ENCODE data around the gene GDA.

GDA gene

DNA sequence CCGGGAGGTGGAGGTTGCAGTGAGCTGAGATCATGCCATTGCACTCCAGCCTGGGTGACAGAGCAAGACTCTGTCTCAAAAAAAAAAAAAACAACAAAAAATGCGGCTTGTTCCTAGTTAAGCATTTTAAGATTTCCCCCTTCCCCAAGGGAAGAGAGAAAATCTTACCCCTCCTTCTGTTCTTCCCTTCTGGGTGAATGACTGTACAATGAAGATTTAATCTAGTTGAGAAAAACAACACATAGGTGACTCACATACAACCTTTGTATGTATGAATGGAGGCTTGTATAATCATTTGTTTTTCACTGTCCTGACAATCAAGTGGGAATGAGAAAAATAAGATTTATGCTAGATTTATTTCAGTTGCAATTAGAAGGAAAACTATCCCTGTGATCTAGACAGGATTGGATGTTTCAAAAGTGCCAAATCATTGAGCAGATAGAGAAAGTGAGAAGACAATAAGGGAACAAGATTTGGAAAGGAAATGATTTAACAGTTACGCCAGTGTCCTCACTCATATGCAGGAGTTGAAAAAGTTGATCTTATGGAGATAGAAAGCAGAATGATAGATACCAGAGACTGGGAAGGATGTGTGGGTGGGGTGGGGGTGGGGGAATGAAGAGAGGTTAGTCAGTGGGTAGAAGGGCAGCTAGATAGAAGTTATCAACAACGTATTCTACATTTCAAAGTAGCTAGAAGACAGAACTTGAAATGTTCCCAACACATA lies 16.7 kb downstream of the GDA start:
- Histone ChIP-seq H3K27ac (ENCODE audit: low read depth, low read length) (no peak overlapping the region), H3K36me3 (ENCODE audit: control insufficient read depth in 1 of 2, insufficient read depth in 2 of 2, low read length in 2 of 2) (peaks cover 15 to 21% of the 10 kb centered on the region in 2 donors), H3K4me3 (ENCODE audit: low read depth in 1 of 2, low read length in 2 of 2) (no peak overlapping the region), H3K27me3 (ENCODE audit: control insufficient read depth in 1 of 2, insufficient read depth in 2 of 2, low read length in 2 of 2) (no peaks in the 10 kb centered on the region), H3K4me1 (ENCODE audit: control insufficient read depth in 1 of 2, insufficient read depth in 2 of 2, low read length in 2 of 2) (no peaks in the 10 kb centered on the region), H3K9ac (ENCODE audit: low read depth in 1 of 2, low read length in 2 of 2) (no peak overlapping the region), H3K9me3 (ENCODE audit: control insufficient read depth in 1 of 2, low read length in 2 of 2) (no peaks in the 10 kb centered on the region)

DNA sequence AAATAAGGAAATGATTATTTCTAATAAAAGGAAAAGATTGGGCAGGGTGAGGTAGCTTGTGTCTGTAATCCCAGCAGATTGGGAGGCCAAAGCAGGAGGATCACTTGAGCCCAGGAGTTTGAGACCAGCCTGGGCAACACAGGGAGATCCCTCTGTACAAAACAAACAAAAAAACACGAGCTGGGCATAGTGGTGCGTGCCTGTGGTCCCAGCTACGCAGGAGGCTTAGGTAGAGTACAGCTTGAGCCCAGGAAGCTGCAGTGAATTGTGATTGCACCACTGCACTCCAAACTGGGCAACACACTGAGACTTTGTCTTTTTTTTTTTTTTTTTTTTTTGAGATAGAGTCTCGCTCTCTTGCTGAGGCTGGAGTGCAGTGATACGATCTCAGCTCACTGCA lies 18.8 kb downstream of the GDA start:
- Histone ChIP-seq H3K4me1 (ENCODE audit: control insufficient read depth in 1 of 2, insufficient read depth in 2 of 2, low read length in 2 of 2) (no peaks in the 10 kb centered on the region), H3K27me3 (ENCODE audit: control insufficient read depth in 1 of 2, insufficient read depth in 2 of 2, low read length in 2 of 2) (no peaks in the 10 kb centered on the region), H3K36me3 (ENCODE audit: control insufficient read depth in 1 of 2, insufficient read depth in 2 of 2, low read length in 2 of 2) (peaks cover 7 to 18% of the 10 kb centered on the region in 2 donors), H3K27ac (ENCODE audit: low read depth, low read length) (no peak overlapping the region), H3K9me3 (ENCODE audit: control insufficient read depth in 1 of 2, low read length in 2 of 2) (no peaks in the 10 kb centered on the region), H3K9ac (ENCODE audit: low read depth in 1 of 2, low read length in 2 of 2) (no peak overlapping the region), H3K4me3 (ENCODE audit: low read depth in 1 of 2, low read length in 2 of 2) (no peak overlapping the region)

DNA sequence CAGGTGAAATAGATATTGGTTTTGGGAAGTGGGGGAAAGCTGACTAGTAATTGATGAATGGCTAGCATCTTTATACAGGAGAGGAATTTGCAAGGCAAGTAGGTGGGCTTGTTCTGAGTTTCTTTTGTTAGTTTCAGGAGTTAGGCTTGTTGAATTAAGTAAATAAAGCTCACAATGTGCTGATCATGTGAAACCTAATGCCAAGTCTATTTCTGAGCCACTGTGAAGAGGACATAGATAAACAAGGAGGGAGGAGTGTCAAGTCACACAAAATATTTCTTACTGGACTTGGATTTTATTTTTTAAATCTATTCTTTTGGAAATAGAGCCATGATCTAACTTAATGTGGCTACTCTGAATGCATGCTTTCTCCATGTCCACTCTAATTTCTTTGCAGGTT lies 19.9 kb downstream of the GDA start:
- Histone ChIP-seq H3K27ac (ENCODE audit: low read depth, low read length) (no peak overlapping the region), H3K4me1 (ENCODE audit: control insufficient read depth in 1 of 2, insufficient read depth in 2 of 2, low read length in 2 of 2) (no peaks in the 10 kb centered on the region), H3K36me3 (ENCODE audit: control insufficient read depth in 1 of 2, insufficient read depth in 2 of 2, low read length in 2 of 2) (peaks cover 11 to 24% of the 10 kb centered on the region in 2 donors), H3K9me3 (ENCODE audit: control insufficient read depth in 1 of 2, low read length in 2 of 2) (no peaks in the 10 kb centered on the region), H3K9ac (ENCODE audit: low read depth in 1 of 2, low read length in 2 of 2) (no peak overlapping the region), H3K4me3 (ENCODE audit: low read depth in 1 of 2, low read length in 2 of 2) (no peak overlapping the region), H3K27me3 (ENCODE audit: control insufficient read depth in 1 of 2, insufficient read depth in 2 of 2, low read length in 2 of 2) (no peaks in the 10 kb centered on the region)

DNA sequence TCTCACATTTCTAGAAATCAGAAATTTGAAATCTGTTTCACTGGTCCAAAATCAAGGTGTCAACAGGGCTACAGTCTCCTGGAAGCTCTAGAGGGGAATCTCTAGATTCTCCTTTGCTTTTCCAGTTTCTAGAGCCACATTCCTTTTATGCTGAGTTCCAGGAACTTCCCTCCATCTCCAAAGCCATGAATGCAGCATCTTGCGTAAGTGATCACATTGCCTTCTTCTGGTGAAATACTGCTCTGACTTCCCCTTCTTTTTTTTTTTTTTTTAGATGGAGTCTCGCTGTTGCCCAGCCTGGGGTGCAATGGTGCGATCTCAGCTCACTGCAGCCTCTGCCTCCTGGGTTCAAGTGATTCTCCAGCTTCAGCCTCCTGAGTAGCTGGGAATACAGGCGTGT lies 23.8 kb downstream of the GDA start:
- H3K36me3 ChIP-seq (ENCODE audit: control insufficient read depth in 1 of 2, insufficient read depth in 2 of 2, low read length in 2 of 2) = peaks cover 11 to 34% of the 10 kb centered on the region in 2 donors
- no peaks in the 10 kb centered on the region for H3K27me3 ChIP-seq (ENCODE audit: control insufficient read depth in 1 of 2, insufficient read depth in 2 of 2, low read length in 2 of 2)
- H3K27ac ChIP-seq (ENCODE audit: low read depth, low read length) = no peak overlapping the region
- H3K9me3 ChIP-seq (ENCODE audit: control insufficient read depth in 1 of 2, low read length in 2 of 2) = no peaks in the 10 kb centered on the region
- H3K4me1 ChIP-seq (ENCODE audit: control insufficient read depth in 1 of 2, insufficient read depth in 2 of 2, low read length in 2 of 2) = no peaks in the 10 kb centered on the region
- no peak overlapping the region for H3K9ac ChIP-seq (ENCODE audit: low read depth in 1 of 2, low read length in 2 of 2)
- H3K4me3 ChIP-seq (ENCODE audit: low read depth in 1 of 2, low read length in 2 of 2) = no peak overlapping the region

DNA sequence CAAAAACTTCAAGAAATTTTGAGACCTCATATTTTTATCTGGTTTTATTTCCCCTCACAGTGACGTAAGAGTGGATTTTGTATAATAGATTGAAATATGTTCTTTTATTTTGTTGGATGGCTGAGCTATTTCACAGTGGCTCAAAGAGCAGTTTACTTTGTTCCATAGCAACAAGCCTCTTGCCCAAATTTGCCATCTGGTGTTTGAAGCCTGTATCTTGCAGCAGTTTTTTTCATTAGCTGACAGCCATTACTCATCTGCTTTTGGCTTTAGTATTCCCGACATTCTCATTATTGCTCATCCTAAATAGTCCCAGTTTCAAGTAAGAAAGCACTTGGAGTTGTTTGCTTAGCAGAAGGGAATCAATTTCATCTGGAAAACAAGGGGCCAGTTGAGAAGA lies 36.3 kb downstream of the GDA start:
- no peak overlapping the region for H3K27ac ChIP-seq (ENCODE audit: low read depth, low read length)
- no peak overlapping the region for H3K4me3 ChIP-seq (ENCODE audit: low read depth in 1 of 2, low read length in 2 of 2)
- H3K36me3 ChIP-seq (ENCODE audit: control insufficient read depth in 1 of 2, insufficient read depth in 2 of 2, low read length in 2 of 2) = peaks cover 0 to 5% of the 10 kb centered on the region in 2 donors
- H3K9me3 ChIP-seq (ENCODE audit: control insufficient read depth in 1 of 2, low read length in 2 of 2) = no peaks in the 10 kb centered on the region
- peaks cover 14 to 26% of the 10 kb centered on the region in 2 donors for H3K4me1 ChIP-seq (ENCODE audit: control insufficient read depth in 1 of 2, insufficient read depth in 2 of 2, low read length in 2 of 2)
- no peak overlapping the region for H3K9ac ChIP-seq (ENCODE audit: low read depth in 1 of 2, low read length in 2 of 2)
- H3K27me3 ChIP-seq (ENCODE audit: control insufficient read depth in 1 of 2, insufficient read depth in 2 of 2, low read length in 2 of 2) = no peaks in the 10 kb centered on the region

DNA sequence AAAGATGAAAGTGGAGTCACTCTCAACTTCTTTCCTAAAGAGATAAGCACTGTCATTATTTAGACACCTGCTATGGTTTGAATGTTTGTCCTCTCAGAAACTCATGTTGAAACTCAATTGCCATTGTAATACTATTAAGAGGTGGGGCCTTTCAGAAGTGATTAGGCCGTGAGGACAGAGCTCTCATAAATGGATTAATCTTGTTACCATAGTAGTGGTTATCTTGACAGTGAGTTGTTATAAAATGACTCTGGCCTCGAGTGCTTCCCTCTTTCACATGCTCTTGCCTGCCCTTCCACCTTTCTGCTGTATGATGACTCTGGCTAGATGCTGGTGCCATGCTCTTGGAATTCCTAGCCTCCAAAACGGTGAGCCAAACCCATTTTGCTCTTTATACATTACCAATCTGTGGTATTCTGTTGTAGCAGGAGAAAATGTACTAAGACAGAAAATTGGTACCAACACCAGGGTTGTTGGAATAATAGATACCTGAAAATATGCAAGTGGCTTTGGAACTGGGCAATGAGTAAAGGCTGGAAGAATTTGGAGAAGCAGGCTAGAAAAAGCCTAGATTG lies 38.0 kb downstream of the GDA start:
- Histone ChIP-seq H3K9me3 (ENCODE audit: control insufficient read depth in 1 of 2, low read length in 2 of 2) (no peaks in the 10 kb centered on the region), H3K4me1 (ENCODE audit: control insufficient read depth in 1 of 2, insufficient read depth in 2 of 2, low read length in 2 of 2) (peaks cover 14 to 26% of the 10 kb centered on the region in 2 donors), H3K4me3 (ENCODE audit: low read depth in 1 of 2, low read length in 2 of 2) (no peak overlapping the region), H3K27me3 (ENCODE audit: control insufficient read depth in 1 of 2, insufficient read depth in 2 of 2, low read length in 2 of 2) (no peaks in the 10 kb centered on the region), H3K27ac (ENCODE audit: low read depth, low read length) (no peak overlapping the region), H3K9ac (ENCODE audit: low read depth in 1 of 2, low read length in 2 of 2) (no peak overlapping the region), H3K36me3 (ENCODE audit: control insufficient read depth in 1 of 2, insufficient read depth in 2 of 2, low read length in 2 of 2) (peaks cover 0 to 1% of the 10 kb centered on the region in 2 donors)

DNA sequence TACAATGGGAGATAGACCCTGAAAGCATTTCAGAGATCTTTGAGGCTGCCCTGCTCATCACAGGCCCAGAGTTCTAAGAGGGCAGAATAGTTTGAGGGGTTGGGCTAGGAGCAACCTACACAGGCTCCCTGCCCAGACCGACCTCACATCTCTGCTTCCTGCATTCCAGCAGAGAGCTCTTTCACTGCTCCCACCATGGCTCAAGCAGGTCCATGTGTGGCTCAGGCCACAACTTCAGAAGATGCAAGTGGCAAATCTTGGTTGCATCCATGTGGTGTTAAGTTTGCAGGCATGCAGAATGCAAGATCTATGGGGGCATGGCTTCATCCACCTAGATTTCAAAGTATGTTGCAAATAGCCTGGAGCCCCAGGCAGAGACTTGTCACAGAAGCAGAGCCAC lies 39.0 kb downstream of the GDA start:
- H3K9ac ChIP-seq (ENCODE audit: low read depth in 1 of 2, low read length in 2 of 2) = no peak overlapping the region
- H3K4me3 ChIP-seq (ENCODE audit: low read depth in 1 of 2, low read length in 2 of 2) = no peak overlapping the region
- no peaks in the 10 kb centered on the region for H3K27me3 ChIP-seq (ENCODE audit: control insufficient read depth in 1 of 2, insufficient read depth in 2 of 2, low read length in 2 of 2)
- peaks cover 14 to 26% of the 10 kb centered on the region in 2 donors for H3K4me1 ChIP-seq (ENCODE audit: control insufficient read depth in 1 of 2, insufficient read depth in 2 of 2, low read length in 2 of 2)
- H3K27ac ChIP-seq (ENCODE audit: low read depth, low read length) = no peak overlapping the region
- no peaks in the 10 kb centered on the region for H3K9me3 ChIP-seq (ENCODE audit: control insufficient read depth in 1 of 2, low read length in 2 of 2)
- no peaks in the 10 kb centered on the region for H3K36me3 ChIP-seq (ENCODE audit: control insufficient read depth in 1 of 2, insufficient read depth in 2 of 2, low read length in 2 of 2)

DNA sequence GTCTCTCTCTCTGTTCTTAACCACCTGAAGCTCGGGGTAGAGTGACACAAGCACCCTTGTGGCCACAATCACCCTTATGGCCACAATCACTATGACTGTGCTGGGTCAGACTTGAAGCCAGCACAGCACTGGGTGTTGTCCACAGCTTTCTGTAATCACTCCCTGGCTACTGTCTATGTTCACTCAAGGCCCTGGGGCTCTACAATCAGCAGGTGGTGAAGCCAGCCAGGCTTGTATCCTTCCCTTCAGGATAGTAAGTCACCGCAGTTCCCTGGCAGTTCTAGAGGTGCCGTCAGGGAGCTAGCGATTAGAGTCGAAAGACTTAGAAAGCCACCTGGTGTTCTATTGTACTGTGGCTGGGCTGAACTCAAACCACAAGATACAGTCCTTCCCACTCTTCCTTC lies 44.2 kb downstream of the GDA start:
- H3K9me3 ChIP-seq (ENCODE audit: control insufficient read depth in 1 of 2, low read length in 2 of 2) = no peaks in the 10 kb centered on the region

DNA sequence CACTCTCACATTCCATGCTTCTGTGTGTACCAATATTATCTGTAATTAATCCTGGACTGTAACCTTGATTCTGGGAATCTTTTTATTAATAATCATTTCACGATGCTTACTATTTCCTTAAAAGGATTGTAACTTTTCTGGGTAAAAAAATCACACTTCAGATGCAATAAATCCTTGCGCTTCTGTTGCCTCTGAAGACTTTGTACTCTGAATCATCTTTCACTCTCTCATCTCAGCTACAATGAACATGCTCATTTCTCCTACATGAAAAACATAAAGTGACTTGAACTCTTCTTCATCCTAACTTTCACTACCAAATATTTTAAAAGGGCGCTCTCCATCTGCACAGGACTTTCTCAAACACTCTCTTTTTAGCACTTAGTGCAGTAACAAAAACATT lies 50.0 kb downstream of the GDA start:
- H3K4me3 ChIP-seq (ENCODE audit: low read depth in 1 of 2, low read length in 2 of 2) = no peak overlapping the region
- no peaks in the 10 kb centered on the region for H3K9me3 ChIP-seq (ENCODE audit: control insufficient read depth in 1 of 2, low read length in 2 of 2)
- no peaks in the 10 kb centered on the region for H3K27me3 ChIP-seq (ENCODE audit: control insufficient read depth in 1 of 2, insufficient read depth in 2 of 2, low read length in 2 of 2)
- H3K4me1 ChIP-seq (ENCODE audit: control insufficient read depth in 1 of 2, insufficient read depth in 2 of 2, low read length in 2 of 2) = peaks cover 6 to 8% of the 10 kb centered on the region in 2 donors
- no peak overlapping the region for H3K27ac ChIP-seq (ENCODE audit: low read depth, low read length)
- peaks cover 5 to 31% of the 10 kb centered on the region in 2 donors for H3K36me3 ChIP-seq (ENCODE audit: control insufficient read depth in 1 of 2, insufficient read depth in 2 of 2, low read length in 2 of 2)
- no peak overlapping the region for H3K9ac ChIP-seq (ENCODE audit: low read depth in 1 of 2, low read length in 2 of 2)

More for the DNA sequence above, 44.2 kb downstream of the GDA start:
- Histone ChIP-seq H3K4me1 (ENCODE audit: control insufficient read depth in 1 of 2, insufficient read depth in 2 of 2, low read length in 2 of 2) (peaks cover 3 to 4% of the 10 kb centered on the region in 2 donors), H3K36me3 (ENCODE audit: control insufficient read depth in 1 of 2, insufficient read depth in 2 of 2, low read length in 2 of 2) (peaks cover 0 to 9% of the 10 kb centered on the region in 2 donors), H3K4me3 (ENCODE audit: low read depth in 1 of 2, low read length in 2 of 2) (no peak overlapping the region), H3K9ac (ENCODE audit: low read depth in 1 of 2, low read length in 2 of 2) (no peak overlapping the region), H3K27me3 (ENCODE audit: control insufficient read depth in 1 of 2, insufficient read depth in 2 of 2, low read length in 2 of 2) (no peaks in the 10 kb centered on the region), H3K27ac (ENCODE audit: low read depth, low read length) (no peak overlapping the region)

DNA sequence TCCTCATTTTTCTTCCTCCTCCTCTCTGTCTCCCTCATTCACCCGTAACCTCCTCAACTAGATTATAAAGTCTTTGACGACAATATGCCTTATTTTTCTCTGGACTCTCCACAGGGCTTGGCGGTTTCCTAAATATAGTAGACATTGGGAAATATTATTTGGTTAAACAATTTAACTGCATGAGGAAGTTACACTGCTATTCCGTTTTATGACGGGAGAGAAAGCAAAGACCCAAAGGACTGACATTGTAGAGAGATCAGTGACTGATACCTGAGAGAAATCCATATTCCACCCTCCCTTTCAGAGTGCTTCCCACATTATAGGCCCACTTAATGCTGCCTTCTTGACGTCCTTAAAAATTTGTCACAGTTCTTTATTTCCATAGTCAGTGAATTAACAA lies 51.2 kb downstream of the GDA start:
- Histone ChIP-seq H3K4me1 (ENCODE audit: control insufficient read depth in 1 of 2, insufficient read depth in 2 of 2, low read length in 2 of 2) (peaks cover 6 to 13% of the 10 kb centered on the region in 2 donors), H3K36me3 (ENCODE audit: control insufficient read depth in 1 of 2, insufficient read depth in 2 of 2, low read length in 2 of 2) (peaks cover 5 to 36% of the 10 kb centered on the region in 2 donors), H3K9ac (ENCODE audit: low read depth in 1 of 2, low read length in 2 of 2) (no peak overlapping the region), H3K27me3 (ENCODE audit: control insufficient read depth in 1 of 2, insufficient read depth in 2 of 2, low read length in 2 of 2) (no peaks in the 10 kb centered on the region), H3K27ac (ENCODE audit: low read depth, low read length) (no peak overlapping the region), H3K4me3 (ENCODE audit: low read depth in 1 of 2, low read length in 2 of 2) (no peak overlapping the region), H3K9me3 (ENCODE audit: control insufficient read depth in 1 of 2, low read length in 2 of 2) (no peaks in the 10 kb centered on the region)

Measured in duodenal mucosa (tissue), 2 donors.